ENCODE data around the gene MPP1.
A peak's percentile ranks its signal among the peaks of the same experiment; 100 is the strongest.

The MPP1 gene

DNA sequence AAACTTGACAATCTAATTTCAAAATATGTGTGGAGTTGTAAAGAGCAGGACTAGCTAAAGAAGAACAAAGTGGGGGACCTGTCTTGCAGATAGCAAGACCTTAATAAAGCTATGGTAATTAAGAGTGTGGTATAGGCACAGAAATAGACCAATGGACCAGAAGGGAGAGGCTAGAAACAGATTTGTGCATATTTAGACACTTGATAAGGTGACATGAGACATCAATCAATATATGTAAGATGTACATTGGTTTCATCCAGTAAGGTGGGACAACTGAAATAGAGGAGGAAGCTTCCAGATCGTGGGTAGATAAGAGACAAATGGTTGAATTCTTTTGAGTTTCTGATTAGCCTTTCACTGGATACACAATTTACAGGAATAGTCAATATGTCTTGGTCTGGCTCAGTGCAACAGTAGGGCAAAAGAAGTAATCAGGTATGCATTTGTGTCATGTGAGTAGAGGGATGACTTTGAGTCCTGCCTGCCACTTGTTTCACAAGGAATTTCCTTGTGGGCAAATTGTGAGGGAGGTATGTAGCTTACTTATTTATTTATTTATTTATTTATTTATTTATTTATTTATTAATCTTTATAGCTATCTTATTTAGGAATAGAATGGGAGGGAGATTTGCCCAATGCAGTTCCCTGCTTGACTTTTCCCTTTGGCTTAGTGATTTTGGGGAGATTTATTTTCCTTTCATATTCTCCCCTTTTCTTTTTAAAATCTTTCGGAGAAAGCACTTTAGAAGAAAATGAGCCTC, 7.2 kb upstream of the MPP1 start:
- DNase-seq (ENCODE audit: low spot score): no peak

DNA sequence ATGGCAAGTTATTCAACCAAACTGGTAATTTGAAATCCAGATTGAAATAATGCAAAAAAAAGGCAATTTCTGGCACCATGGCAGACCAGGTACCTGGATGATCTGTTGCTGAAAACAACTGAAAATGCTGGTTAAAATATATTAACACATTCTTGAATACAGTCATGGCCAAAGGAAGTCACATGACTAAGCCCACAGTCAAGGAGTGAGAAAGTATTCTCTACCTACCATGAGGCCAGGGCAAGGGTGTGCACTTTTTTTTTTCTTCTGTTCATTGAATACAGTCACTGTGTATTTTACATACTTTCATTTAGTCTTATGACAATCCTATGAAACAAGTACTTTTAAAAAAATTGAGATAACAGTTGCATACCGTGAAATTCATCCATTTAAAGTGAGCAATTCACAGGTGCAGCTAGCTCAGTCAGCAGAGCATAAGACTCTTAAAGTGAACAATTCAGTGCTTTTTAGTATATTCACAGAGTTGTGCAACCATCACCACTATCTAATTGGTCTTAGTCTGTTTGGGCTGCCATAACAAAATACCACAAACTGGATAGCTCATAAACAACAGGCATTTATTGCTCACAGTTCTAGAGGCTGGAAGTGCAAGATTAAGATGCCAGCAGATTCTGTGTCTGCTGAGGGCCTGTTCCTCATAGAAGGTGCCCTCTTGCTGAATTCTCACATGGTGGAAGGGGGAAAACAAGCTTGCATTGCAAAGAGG, 4.8 kb upstream of the MPP1 start:
- DNase-seq (ENCODE audit: low spot score): no peak

DNA sequence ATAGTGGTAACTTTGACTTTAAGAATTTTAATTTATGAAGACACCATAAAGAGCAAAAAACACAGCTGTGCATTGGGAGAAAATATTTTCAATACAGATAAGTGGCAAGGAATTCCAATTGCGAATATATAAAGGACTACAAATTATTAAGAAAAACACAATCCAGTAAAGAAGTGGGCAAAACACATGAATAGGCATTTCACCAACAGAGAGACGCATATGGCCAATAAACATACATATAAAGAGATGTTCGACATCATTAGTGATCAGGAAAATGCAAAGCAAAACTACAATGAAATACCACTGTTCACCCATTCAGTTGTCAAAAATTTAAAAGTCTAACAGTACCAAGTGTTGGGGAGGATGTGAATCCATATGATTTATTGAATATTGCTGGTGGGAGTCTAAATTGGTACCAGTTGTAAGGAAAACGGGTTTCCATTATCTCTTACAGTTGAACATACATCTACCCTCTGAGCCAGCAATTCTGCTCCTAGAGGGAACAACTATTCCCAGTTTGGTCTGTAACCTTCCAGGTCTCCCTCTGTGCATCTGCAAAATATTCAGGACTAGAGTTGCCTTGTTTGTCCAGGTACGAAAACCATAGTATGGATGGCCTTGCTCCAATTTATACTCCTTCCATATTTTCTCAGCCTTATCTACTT, 1.7 kb upstream of the MPP1 start:
- no peak for DNase-seq (ENCODE audit: low spot score)

GRCh38 chrX:154805696-154806091, 409 bp upstream of the MPP1 start:
- DNase-seq (ENCODE audit: low spot score): no peak

GRCh38 chrX:154804261-154804956, 876 bp downstream of the MPP1 start:
- DNase-seq (ENCODE audit: low spot score): peak; percentile 1

DNA sequence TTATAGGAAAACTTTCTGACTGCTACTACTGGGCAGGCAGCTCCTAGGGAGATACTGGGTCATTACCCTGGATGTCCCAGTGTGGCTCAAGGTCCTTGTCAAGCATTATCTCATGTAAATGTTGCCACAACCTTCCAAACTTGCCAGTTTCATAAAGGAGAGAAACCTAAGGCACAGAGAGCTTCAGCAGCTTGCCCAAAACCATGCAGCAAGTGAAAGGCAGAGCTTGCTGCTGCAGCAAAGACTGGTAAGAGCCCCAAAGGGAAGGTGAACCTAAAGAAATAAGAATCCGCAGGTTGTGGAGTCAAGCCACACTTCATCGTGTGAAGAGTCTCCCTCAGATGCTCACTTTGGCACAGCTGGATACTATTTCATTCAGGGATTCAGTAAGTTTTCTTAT, 2.3 kb downstream of the MPP1 start:
- no peak for DNase-seq (ENCODE audit: low spot score)

DNA sequence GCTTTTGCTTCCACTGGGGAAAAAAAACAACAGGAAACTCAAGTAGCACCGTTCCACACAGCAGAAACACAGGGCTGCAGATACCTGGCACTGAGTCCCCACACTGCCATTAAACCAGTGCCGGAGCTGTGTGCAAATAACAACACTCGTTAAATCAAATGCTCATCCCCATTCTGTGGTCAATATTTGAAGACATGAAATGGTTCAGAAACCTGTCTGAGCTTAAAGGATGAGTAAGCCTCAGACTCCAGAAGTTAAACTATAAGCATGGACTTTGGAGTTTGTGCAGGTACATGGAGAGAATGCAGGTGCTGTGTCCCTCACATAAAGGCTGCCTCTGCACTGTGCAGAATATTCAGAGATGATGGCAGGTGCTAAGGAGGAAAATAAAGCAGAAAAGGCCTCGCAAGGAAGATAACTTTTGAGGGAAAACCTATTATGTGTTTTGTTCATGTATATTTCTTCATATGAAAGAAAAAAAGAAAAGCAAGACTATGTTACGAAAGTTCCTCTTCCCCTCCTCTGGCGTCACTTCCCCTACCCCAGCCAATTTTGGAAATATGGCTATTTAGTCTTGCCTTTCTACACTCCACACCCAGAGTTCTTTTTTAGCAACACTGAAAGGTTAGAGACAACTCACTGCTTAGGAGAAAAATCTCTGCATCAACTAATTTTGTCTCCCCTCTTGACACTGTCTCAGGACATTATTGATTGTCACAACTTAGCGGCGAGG, 4.6 kb downstream of the MPP1 start:
- DNase-seq (ENCODE audit: low spot score): no peak

DNA sequence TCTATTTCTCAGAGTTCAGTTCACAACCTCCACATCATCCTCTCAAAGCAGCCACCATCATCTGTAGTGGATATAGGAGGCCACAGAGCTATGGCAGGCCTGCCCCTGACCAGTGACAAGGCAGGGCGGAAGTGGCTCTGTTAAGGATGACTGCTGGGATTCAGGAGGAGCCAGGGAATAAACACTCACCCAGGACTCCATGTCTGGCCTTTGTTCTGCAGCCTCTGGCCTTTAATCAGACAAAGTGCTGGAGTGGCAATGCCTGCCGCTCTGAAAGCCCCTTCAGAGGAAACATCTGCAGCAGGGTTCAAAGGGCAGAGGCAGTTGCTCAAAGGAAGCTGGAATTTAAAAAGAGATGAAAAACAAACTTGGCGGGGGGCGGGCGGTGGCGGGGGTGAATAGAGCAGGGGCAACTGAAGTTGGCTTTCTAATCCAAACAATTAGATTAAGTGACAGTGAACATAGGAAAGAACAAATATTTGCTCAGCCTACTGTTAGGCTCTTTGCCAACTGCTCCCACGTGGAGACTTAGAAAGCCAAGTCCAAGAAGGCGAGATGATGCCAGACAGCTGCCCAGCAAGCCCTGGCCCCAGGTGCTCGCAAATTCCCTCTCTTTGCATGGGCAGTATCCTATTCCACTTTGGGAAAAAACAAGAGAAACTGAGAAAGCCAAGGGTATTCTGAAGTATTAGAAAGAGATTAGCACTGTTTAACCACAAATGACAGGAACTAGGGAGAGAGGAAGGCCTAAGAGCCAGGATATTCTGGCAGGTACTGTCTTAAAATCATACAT, 5.5 kb downstream of the MPP1 start:
- DNase-seq (ENCODE audit: low spot score): no peak

DNA sequence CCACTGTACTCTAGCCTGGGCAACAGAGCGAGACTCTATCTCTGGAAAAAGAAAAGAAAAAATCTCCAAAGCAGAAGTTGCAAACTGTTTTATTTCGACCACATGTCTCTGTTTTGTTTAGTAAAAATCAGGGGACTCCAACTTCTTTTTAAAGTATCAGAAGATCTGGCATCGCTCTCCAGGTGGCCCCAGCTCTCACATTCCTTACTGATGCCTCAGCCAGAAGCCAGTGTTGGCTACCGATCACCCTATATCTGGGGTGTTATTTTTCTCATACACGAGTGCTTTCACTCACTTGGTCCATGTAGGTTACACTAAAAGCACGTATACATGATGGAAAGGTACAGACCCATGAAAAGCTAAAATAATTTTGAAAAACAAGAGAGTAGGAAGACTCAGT, 8.3 kb downstream of the MPP1 start:
- no peak for DNase-seq (ENCODE audit: low spot score)

DNA sequence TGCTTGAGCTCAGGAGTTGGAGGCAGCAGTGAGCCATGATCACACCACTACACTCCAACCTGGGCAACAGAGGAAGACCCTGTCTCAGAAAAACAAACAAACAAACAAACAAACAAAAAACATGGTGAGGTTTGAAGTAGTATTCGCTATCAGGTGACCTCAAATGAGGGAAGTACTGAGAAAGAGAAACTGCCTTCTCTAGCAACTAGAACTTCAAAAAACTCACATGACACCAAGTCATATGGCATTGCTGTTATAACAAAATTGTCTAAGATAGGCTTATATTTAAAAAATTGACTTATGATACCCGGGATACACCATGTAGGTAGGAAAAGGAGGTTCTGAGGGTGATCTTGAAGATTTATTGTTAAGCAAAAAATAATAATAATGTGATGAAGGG, 10.3 kb downstream of the MPP1 start:
- DNase-seq (ENCODE audit: low spot score): no peak

GRCh38 chrX:154793084-154793795, 12.0 kb downstream of the MPP1 start:
- DNase-seq (ENCODE audit: low spot score): no peak

DNA sequence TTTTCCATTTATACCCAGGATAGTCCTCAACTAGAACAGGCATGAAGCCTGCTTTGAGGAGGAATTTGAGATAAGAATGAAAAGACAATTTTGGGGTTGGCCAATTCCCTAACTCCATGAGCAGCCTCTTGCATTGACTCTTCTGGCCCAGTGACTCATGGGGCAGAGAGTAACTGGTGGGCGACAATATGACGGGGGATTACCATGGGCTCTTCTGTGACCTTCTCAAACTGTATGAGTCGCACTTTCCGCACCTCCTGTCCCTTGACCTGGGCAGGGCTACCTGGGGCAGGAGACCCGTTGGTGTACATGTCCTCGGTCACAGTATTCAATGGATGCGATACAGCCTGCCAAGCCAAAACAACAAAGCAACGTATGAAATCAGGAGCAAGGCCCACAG, 13.3 kb downstream of the MPP1 start:
- DNase-seq (ENCODE audit: low spot score): no peak

GRCh38 chrX:154791467-154791866, 13.8 kb downstream of the MPP1 start:
- DNase-seq (ENCODE audit: low spot score): no peak

DNA sequence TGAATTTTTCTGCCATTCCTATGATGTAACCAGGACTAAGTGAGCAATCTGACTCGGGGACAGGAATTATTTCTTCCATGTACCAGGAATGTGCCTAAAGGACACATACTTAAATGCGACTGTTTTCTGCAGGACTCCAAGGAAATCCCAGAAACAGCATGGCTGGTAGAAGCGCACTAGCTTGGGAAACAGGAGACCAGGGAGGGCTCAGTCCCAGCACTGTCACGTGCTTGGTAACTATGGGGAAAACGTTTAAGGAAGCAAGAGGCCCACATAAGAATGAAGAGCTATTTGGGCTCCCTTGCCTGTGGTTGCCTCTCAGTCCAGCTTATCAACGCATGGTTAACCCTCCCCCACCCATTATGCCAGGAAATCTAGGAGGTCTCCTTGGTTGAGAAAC, 19.6 kb downstream of the MPP1 start:
- no peak for DNase-seq (ENCODE audit: low spot score)

DNA sequence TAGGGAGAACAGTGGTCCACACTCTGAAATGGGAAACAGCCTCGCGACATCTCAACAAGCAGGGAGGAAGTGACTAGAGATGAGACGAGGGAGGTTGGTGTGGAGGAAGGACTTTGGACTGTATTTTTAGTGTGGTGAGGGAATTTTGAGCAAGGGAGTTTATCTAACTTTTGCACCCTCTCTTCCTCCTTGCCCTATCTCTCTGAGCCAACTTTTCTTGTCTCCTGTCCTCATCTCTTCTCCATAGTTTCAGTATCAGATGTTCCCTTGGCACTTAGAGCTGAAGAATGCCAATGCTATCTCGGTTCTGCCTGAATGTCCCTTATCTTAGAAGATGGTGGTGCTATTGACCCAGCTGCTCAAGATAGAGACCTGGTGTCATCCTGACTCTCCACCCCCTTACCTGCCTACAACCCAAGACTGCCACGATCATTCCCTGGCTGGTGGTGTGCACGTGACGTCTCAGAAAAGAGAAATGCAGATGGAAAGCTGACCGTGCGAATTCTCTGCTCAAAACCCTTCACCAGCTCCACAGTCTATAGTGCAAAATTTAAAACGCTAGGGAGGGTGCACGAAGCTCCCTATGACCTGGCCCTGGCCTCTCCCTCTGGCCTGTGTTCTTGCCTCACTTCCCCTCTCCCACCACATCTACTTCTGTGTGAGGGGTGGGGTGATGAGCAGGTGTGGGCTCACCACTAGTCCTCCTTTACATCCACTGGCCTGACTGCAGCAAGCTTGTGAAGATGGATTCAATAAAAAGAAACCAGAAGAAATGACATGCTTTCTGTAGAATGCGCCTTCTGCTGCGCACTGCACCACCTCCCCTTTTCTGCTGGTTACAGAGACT, 20.9 kb downstream of the MPP1 start:
- no peak for DNase-seq (ENCODE audit: low spot score)

DNA sequence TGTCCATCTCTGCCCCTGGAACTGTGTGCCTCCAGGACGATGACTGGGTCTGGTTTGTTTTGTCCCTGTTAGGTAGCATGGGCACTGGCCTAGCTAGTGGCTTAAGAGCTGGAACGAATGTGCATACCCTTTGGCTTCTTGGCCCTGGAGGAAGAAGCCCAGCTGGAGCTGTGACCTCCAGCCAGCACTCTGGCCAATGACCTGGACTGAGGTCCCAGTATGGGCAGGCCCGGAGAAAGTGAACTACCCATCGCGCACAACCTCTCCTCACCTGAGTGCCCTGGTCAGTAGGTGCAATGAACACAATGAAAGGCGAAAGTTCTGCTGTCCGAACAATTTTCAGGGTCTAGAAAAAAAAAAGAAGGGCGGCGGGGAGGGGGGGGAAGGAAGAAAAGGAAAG, 24.3 kb downstream of the MPP1 start:
- DNase-seq (ENCODE audit: low spot score): no peak

GRCh38 chrX:154779261-154779660, 26.0 kb downstream of the MPP1 start:
- no peak for DNase-seq (ENCODE audit: low spot score)

DNA sequence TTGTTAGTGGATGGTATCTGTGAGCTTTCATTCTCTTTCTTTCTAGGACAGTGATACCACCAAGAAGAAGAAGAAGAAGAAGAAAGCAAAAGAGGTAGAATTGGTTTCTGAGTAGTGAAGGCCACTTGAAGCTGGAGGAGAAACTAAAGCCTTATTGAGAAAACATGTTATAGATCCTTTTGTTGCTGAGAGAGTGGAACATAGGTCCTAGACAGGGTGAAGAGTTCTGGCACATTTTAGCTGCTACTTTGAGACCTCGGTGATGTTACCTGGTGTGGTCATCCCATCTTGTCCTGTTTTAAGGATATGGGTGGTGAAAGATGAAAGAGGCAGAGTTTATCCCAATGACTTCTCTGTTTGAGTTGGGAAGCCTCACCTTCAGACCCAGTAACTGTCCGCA, 28.5 kb downstream of the MPP1 start:
- DNase-seq (ENCODE audit: low spot score): no peak
